BJ (cell line): Measurements from ENCODE around the gene MMP23B. TPM values are rescaled to one million over a fixed set of nuclear protein-coding genes. Genes with fewer than 3 reads are reported as not detected.

Experiments used
- CTCF ChIA-PET: fragments of 350-600 bp; formaldehyde crosslinking; extraction: SDS; loops from one replicate; lab custom pipeline; 2021; ENCODE audit warnings: antibody characterized with exemption, inconsistent platforms; lab: Yijun Ruan, JAX
- POLR2A ChIA-PET: fragments of 300-600 bp; sonication (Branson Sonifier 250); formaldehyde crosslinking; extraction: SDS; loops from one replicate; lab custom pipeline; 2021; ENCODE audit warnings: antibody characterized with exemption; lab: Charles Lee
- DNase-seq: peaks from one replicate; pipeline ENCODE4 v3.0.0-alpha.2; 2011; ENCODE audit warnings: low read depth
- H3K27me3 ChIP-seq: 2 replicates; pipeline ENCODE4 v1.6.0; 2011; ENCODE audit warnings: low read length; ENCODE audit not compliant: control insufficient read depth, insufficient read depth
- H3K36me3 ChIP-seq: 2 replicates; pipeline ENCODE4 v1.5.1; 2011; ENCODE audit warnings: low read length; ENCODE audit not compliant: control insufficient read depth, insufficient read depth
- H3K4me3 ChIP-seq: 2 replicates; pipeline ENCODE4 v1.5.1; 2011; ENCODE audit warnings: low read depth, mild to moderate bottlenecking, control low read depth, low read length
- CTCF ChIP-seq: IDR thresholded peaks from 2 replicates; pipeline ENCODE4 v1.5.1; 2011; ENCODE audit warnings: low read depth, mild to moderate bottlenecking, control low read depth, inconsistent platforms, low read length, moderate library complexity; ENCODE audit not compliant: insufficient read depth
- polyA minus RNA-seq: library from RNA; depleted of rRNA, polyadenylated mRNA; stranded (reverse); fragments of >200 nt; gene quantifications from 2 replicates; pipeline ENCODE4 v1.2.3, GENCODE V29; 2011; rRNA and poly(A)+ RNA removed
- polyA plus RNA-seq: library from polyadenylated mRNA; depleted of rRNA; stranded (reverse); fragments of >200 nt; gene quantifications from 2 replicates; pipeline ENCODE4 v1.2.3, GENCODE V29; 2011; rRNA removed

The MMP23B gene
- polyA plus RNA-seq (3.1 and 5.7 TPM in 2 replicates), polyA minus RNA-seq (0.85 and 0.87 TPM in 2 replicates)

- ChIA-PET POLR2A (no interaction called here), CTCF (no interaction called here)
- DNase-seq = no peak
- Histone ChIP-seq H3K4me3 (no peak within 1 kb of the TSS), H3K27me3 (peaks cover 2% of the 10 kb centered on the region), H3K36me3 (peaks cover 5% of the 10 kb centered on the region)
- TF ChIP-seq CTCF = no peak
Observed at GRCh38 chr1:1631782-1632420, at the start of gene MMP23B. Gene MMP23B, plus strand, starts transcription at chr1:1632173. Its CDS starts 46 bp downstream, at chr1:1632219.

GRCh38 chr1:1582585-1583346, 49.2 kb upstream of the MMP23B start:
- Histone ChIP-seq H3K27me3 (peaks cover 3% of the 10 kb centered on the region; the same call in 1 of the 2 replicates), H3K4me3 (no peak overlapping the region), H3K36me3 (no peaks in the 10 kb centered on the region)
- POLR2A ChIA-PET = no interaction called here
- no peak for DNase-seq
- CTCF ChIA-PET = interaction anchor here (0.7 kb wide), 1 partner anchor 14 kb away, joined by 3 read pairs; no protein-coding TSS in a partner anchor
- TF ChIP-seq CTCF = no peak

GRCh38 chr1:1583347-1584010, 48.5 kb upstream of the MMP23B start:
- no peak overlapping the region for H3K4me3 ChIP-seq
- ChIA-PET CTCF (interaction anchor here (0.7 kb wide), 1 partner anchor 14 kb away, joined by 3 read pairs; no protein-coding TSS in a partner anchor), POLR2A (no interaction called here)
- no peaks in the 10 kb centered on the region for H3K36me3 ChIP-seq
- peaks cover 3% of the 10 kb centered on the region; the same call in 1 of the 2 replicates for H3K27me3 ChIP-seq
- no peak for TF ChIP-seq CTCF
- DNase-seq = no peak

GRCh38 chr1:1591452-1591851, 40.5 kb upstream of the MMP23B start:
- Histone ChIP-seq H3K4me3 (no peak overlapping the region), H3K36me3 (no peaks in the 10 kb centered on the region), H3K27me3 (peaks cover 4% of the 10 kb centered on the region; the same call in 1 of the 2 replicates)
- POLR2A ChIA-PET = no interaction called here
- no peak for DNase-seq
- TF ChIP-seq CTCF = no peak
- CTCF ChIA-PET = no interaction called here
